Right lobe of liver (tissue), 6 donors: ENCODE measurements around the gene PAX4. TPM values are rescaled to one million over a fixed set of nuclear protein-coding genes. Genes with fewer than 3 reads are reported as not detected.
A peak's percentile ranks its signal among the peaks of the same experiment; 100 is the strongest.

ENCODE experiments used
- ATAC-seq, 4 donors: fragments of 200-7000 bp; cut with Tn5 transposase; one replicate each; pipeline ENCODE4 v1.9.1; 2020; ENCODE audit warnings: mild to moderate bottlenecking in 4 of 4, moderate library complexity in 4 of 4
- DNase-seq, 3 donors: peaks; one replicate each; pipeline ENCODE4 v3.0.0-alpha.2; 2020
- H3K27ac ChIP-seq, 3 donors: fragments of 200-600 bp; one replicate each; pipeline ENCODE4 v1.8.0; 2022
- H3K27me3 ChIP-seq, 2 donors: fragments of 200-600 bp; one replicate each; pipeline ENCODE4 v1.8.0; 2022
- H3K36me3 ChIP-seq, 4 donors: fragments of 200-600 bp; sonication (generic) in 1 of 4; one replicate each; pipeline versions ENCODE4 v1.5.1 to v1.8.0; 2017 to 2022; ENCODE audit warnings: control low read depth in 1 of 4
- H3K4me1 ChIP-seq, 4 donors: fragments of 200-600 bp; sonication (generic) in 1 of 4; one replicate each; pipeline versions ENCODE4 v1.5.1 to v1.8.0; 2017 to 2022; ENCODE audit warnings: control low read depth in 1 of 4
- H3K4me3 ChIP-seq, 3 donors: fragments of 200-600 bp; one replicate each; pipeline ENCODE4 v1.8.0; 2022
- H3K9me3 ChIP-seq, 4 donors: fragments of 200-600 bp; sonication (generic) in 1 of 4; one replicate each; pipeline versions ENCODE4 v1.5.1 to v1.8.0; 2017 to 2022; ENCODE audit warnings: control low read depth in 1 of 4
- CTCF ChIP-seq, 4 donors: fragments of 200-600 bp in 3 of 4; fragments of 450-650 bp in 1 of 4; IDR thresholded peaks; one replicate each; pipeline versions ENCODE4 v1.5.1 to v1.8.0; 2016 to 2022; ENCODE audit warnings: antibody characterized with exemption in 4 of 4, mild to moderate bottlenecking in 2 of 4
- POLR2A ChIP-seq: fragments of 450-650 bp; IDR thresholded peaks from one replicate; pipeline ENCODE4 v1.6.1; 2017; ENCODE audit warnings: antibody characterized with exemption, mild to moderate bottlenecking
- WGBS: methylation state at CpG from one replicate; pipeline ENCODE4 v1.1.6; 2018; ENCODE audit warnings: low coverage, low lambda C conversion rate; ENCODE audit not compliant: insufficient coverage; ENCODE audit errors: missing lambda C conversion rate; 5-methylcytosine and 5-hydroxymethylcytosine counted together
- intact Hi-C, 2 donors: fragments of 100-400 bp; cut with DNase I; formaldehyde crosslinking; loops; one replicate each; pipeline versions ENCODE4 v1.11.2 to v1.14.1; 2022
- total RNA-seq, 6 experiments: library from RNA; depleted of rRNA in 2 of 6; stranded (reverse); fragments of >200 nt in 2 of 6; fragmentation: NEBNext Ultra II Directional in 3 of 6; extraction: Animal tissue kit (Norgen Biotek cat#: 25700) in 3 of 6; gene quantifications; one replicate each; pipeline versions ENCODE4 v1.1.0 to v1.2.4, GENCODE V29; 2016 to 2023
- donor health status: DM: no; HTN: yes; CAD: no.
- donor health status: DM: no; HTN: no; CAD: no.
- donor health status: DM: no; HTN: no; CAD: no.
- donor health status: DM: no; HTN: yes; CAD: no.
- donor health status: DM: no; HTN: yes; CAD: no.

Gene PAX4
- total RNA-seq, 6 experiments from 2014 or later = not detected

- WGBS = 57% methylated on average over 1 of the region's 1 CpG
- ATAC-seq (no peak), DNase-seq (no peak)
- Histone ChIP-seq H3K4me1 (no peaks in the 10 kb centered on the region), H3K9me3 (no peaks in the 10 kb centered on the region), H3K36me3 (no peaks in the 10 kb centered on the region), H3K27ac (no peak overlapping the region), H3K4me3 (no peak overlapping the region), H3K27me3 (no peaks in the 10 kb centered on the region)
- intact Hi-C loops = no loop called here
- no peak for TF ChIP-seq POLR2A
- no peak for TF ChIP-seq CTCF (IDR thresholded peaks at IDR 0.05)
These were observed 5.7 kb downstream of the PAX4 start for GRCh38 chr7:127612263-127612662.

- Histone ChIP-seq H3K27me3 (no peaks in the 10 kb centered on the region), H3K4me3 (no peak overlapping the region), H3K27ac (no peak overlapping the region), H3K36me3 (no peaks in the 10 kb centered on the region), H3K4me1 (no peaks in the 10 kb centered on the region), H3K9me3 (no peaks in the 10 kb centered on the region)
- WGBS = 88% methylated on average over 3 of the region's 6 CpGs
- DNase-seq (no peak), ATAC-seq (no peak)
- no peak for TF ChIP-seq POLR2A
- TF ChIP-seq CTCF (IDR thresholded peaks at IDR 0.05) = no peak
- intact Hi-C loops = no loop called here
These were observed 8.6 kb downstream of the PAX4 start for GRCh38 chr7:127609297-127609696.

GRCh38 chr7:127608446-127608845 lies 9.5 kb downstream of the PAX4 start:
- H3K4me3 ChIP-seq = no peak overlapping the region
- no peaks in the 10 kb centered on the region for H3K4me1 ChIP-seq
- WGBS = no CpG with 5 or more reads among the region's 6 CpGs
- H3K27ac ChIP-seq = no peak overlapping the region
- DNase-seq (no peak), ATAC-seq (no peak)
- no peaks in the 10 kb centered on the region for H3K9me3 ChIP-seq
- H3K27me3 ChIP-seq = no peaks in the 10 kb centered on the region
- intact Hi-C loops = no loop called here
- H3K36me3 ChIP-seq = no peaks in the 10 kb centered on the region
- TF ChIP-seq CTCF (IDR thresholded peaks at IDR 0.05) (no peak), POLR2A (no peak)

- no peaks in the 10 kb centered on the region for H3K4me1 ChIP-seq
- no peak overlapping the region for H3K4me3 ChIP-seq
- no peak for TF ChIP-seq CTCF (IDR thresholded peaks at IDR 0.05)
- no peak for TF ChIP-seq POLR2A
- no peaks in the 10 kb centered on the region for H3K9me3 ChIP-seq
- H3K27ac ChIP-seq = no peak overlapping the region
- no peak for DNase-seq
- ATAC-seq = no peak
- WGBS = 76% methylated on average over 3 of the region's 3 CpGs
- intact Hi-C loops = no loop called here
- no peaks in the 10 kb centered on the region for H3K36me3 ChIP-seq
- H3K27me3 ChIP-seq = no peaks in the 10 kb centered on the region
These were observed 17.1 kb downstream of the PAX4 start for GRCh38 chr7:127600885-127601284.

GRCh38 chr7:127598318-127598717 lies 19.6 kb downstream of the PAX4 start:
- intact Hi-C loops = no loop called here
- no peak for ATAC-seq
- no peak overlapping the region for H3K4me3 ChIP-seq
- H3K27me3 ChIP-seq = no peaks in the 10 kb centered on the region
- H3K4me1 ChIP-seq = peaks cover 0 to 13% (median 0%) of the 10 kb centered on the region in 4 donors
- 66% methylated on average over 4 of the region's 6 CpGs for WGBS
- no peak for DNase-seq
- H3K36me3 ChIP-seq = no peaks in the 10 kb centered on the region
- no peak overlapping the region for H3K27ac ChIP-seq
- TF ChIP-seq POLR2A (no peak), CTCF (IDR thresholded peaks at IDR 0.05) (peak in 1 of 4 donors; percentile 20)
- no peaks in the 10 kb centered on the region for H3K9me3 ChIP-seq
